Measurements from ENCODE around the gene SLC39A6.

The SLC39A6 gene

GRCh38 chr18:36075862-36076587, 53.1 kb downstream of the SLC39A6 start (continued):
- TF ChIP-seq ZNF544 (tag by site-specific recombination; IDR thresholded peaks at IDR 0.05) (no peak), ZNF529 (tag by site-specific recombination; IDR thresholded peaks at IDR 0.05; ENCODE audit: insufficient replicate concordance) (no peak), IKZF3 (tag by site-specific recombination; IDR thresholded peaks at IDR 0.05) (no peak), SETDB1 (IDR thresholded peaks at IDR 0.05; ENCODE audit: insufficient read length, low read length) (peak; percentile 43), ZNF292 (tag by site-specific recombination; IDR thresholded peaks at IDR 0.05; ENCODE audit: borderline replicate concordance, low read depth) (no peak), KLF10 (tag by site-specific recombination; IDR thresholded peaks at IDR 0.05) (no peak)

GRCh38 chr18:36074435-36074834, 54.7 kb downstream of the SLC39A6 start:
- TF ChIP-seq ZNF629 (tag by site-specific recombination; IDR thresholded peaks at IDR 0.05) = no peak
- no peak for TF ChIP-seq ZNF214 (tag by site-specific recombination; IDR thresholded peaks at IDR 0.05; ENCODE audit: borderline replicate concordance)
- no peak for TF ChIP-seq ZNF48 (tag by site-specific recombination; IDR thresholded peaks at IDR 0.05)
- TF ChIP-seq SP3 (tag by site-specific recombination; IDR thresholded peaks at IDR 0.05) = no peak
- no peak for TF ChIP-seq ZEB2 (tag by site-specific recombination; IDR thresholded peaks at IDR 0.05)
- no peak for TF ChIP-seq MYNN (tag by site-specific recombination; IDR thresholded peaks at IDR 0.05; ENCODE audit: borderline replicate concordance)
- TF ChIP-seq SP7 (tag by site-specific recombination; IDR thresholded peaks at IDR 0.05) = no peak
- no peak for TF ChIP-seq ZNF792 (tag by site-specific recombination; IDR thresholded peaks at IDR 0.05)
- no peak for TF ChIP-seq ZBTB11 (tag by site-specific recombination; conservative IDR thresholded peaks at IDR 0.05; ENCODE audit: low read depth)
- no peak for TF ChIP-seq ZNF148 (tag by site-specific recombination; IDR thresholded peaks at IDR 0.05; ENCODE audit: borderline replicate concordance)
- TF ChIP-seq ZNF2 (tag by site-specific recombination; IDR thresholded peaks at IDR 0.05) = no peak
- TF ChIP-seq ZNF274 (IDR thresholded peaks at IDR 0.05; ENCODE audit: low read length) = no peak
- no peak for TF ChIP-seq ZNF274 (tag by site-specific recombination; IDR thresholded peaks at IDR 0.05; ENCODE audit: borderline replicate concordance)
- no peak for TF ChIP-seq PRDM10 (tag by site-specific recombination; IDR thresholded peaks at IDR 0.05)
- no peak for TF ChIP-seq ZNF76 (tag by site-specific recombination; IDR thresholded peaks at IDR 0.05; ENCODE audit: borderline replicate concordance, low read depth)
- no peak for TF ChIP-seq ZIC2 (tag by site-specific recombination; IDR thresholded peaks at IDR 0.05)
- no peak for TF ChIP-seq ZNF473 (tag by site-specific recombination; IDR thresholded peaks at IDR 0.05)
- TF ChIP-seq GLI4 (tag by site-specific recombination; IDR thresholded peaks at IDR 0.05) = no peak
- no peak for TF ChIP-seq ZNF777 (tag by site-specific recombination; IDR thresholded peaks at IDR 0.05; ENCODE audit: borderline replicate concordance)
- Histone ChIP-seq H3K4me1 (ENCODE audit: control insufficient read depth, insufficient read depth, low read length) (no peaks in the 10 kb centered on the region), H3K27ac (ENCODE audit: extremely low read depth, low read depth, low read length) (no peak overlapping the region), H3K4me3 (ENCODE audit: low read depth, low read length) (no peak overlapping the region), H3K36me3 (ENCODE audit: control insufficient read depth in 2 of 2, insufficient read depth in 1 of 2, low read length in 2 of 2) (no peaks in the 10 kb centered on the region), H3K9me3 (ENCODE audit: control insufficient read depth, insufficient read depth, low read depth, low read length) (no peaks in the 10 kb centered on the region)
- ChIA-PET POLR2A (interaction anchor here (0.6 kb wide), 1 partner anchor 60 kb away, joined by 5 read pairs; no protein-coding TSS in a partner anchor), CTCF (interaction anchor here (0.7 to 1.2 kb wide), 2 partner anchors 57 to 695 kb away, joined by 3 to 4 read pairs; no protein-coding TSS in a partner anchor)
